Hematopoietic multipotent progenitor cell (in vitro differentiated cells): ENCODE measurements around the gene LALBA. TPM values are rescaled to one million over a fixed set of nuclear protein-coding genes. Genes with fewer than 3 reads are reported as not detected.
"Not testable (repeated sequence)": the region's sequence is repeated elsewhere in the genome, so short reads cannot be mapped to it uniquely, and the experiment has no call there.

Source experiments
- DNase-seq, 3 donors: peaks; one replicate each; pipeline ENCODE4 v3.0.0-alpha.2; 2011 to 2015; ENCODE audit warnings: low read depth in 2 of 3, low spot score in 2 of 3
- total RNA-seq: library from RNA; depleted of rRNA; stranded (reverse); fragments of >200 nt; gene quantifications from one replicate; pipeline ENCODE4 v1.2.3, GENCODE V29; 2012

LALBA gene
- not detected for total RNA-seq

GRCh38 chr12:48569946-48570345 lies at the start of gene LALBA:
TSS of gene LALBA (minus strand) at chr12:48570046. CDS start at chr12:48570020, 26 bp downstream.
- DNase-seq: no peak

DNA sequence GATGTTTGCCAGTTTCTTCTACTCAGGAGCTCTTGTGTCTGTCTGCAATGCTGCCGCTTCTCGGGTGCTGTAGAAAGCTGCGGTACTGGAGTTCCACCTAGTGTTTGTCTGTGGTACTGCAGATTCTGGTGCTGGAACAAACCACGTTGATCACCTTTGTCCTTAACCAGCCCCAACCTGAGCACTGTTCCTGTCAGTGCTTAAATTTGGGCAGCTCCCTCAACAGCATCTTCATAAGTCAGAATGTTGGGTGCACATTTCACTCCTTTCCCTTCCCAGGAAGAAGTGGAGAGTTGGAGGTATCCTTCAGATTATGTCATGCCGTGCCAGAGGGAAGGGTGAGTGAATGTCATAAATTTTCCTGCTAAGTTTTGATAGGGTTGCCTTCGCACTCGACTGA lies 48.7 kb upstream of the LALBA start:
- peak; percentile 63 to 77 (median 68) for DNase-seq

DNA sequence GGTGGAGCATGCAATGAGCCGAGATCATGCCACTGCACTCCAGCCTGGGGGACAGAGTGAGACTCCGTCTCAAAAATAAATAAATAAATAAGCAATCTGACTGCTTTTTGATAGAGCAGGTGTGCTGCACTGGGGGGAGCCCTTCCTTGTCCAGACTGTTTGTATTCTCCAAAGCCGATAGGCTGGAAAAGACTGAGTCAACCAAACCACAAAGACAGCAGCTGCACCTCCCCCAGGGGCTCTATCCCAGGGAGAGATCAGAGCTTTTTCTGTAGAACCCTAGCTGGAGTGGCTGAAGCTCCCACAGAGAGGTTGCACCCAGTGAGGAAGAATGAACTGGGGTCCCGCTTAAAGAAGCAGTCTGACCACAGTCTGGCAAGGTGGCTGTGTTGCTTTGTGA lies 45.8 kb upstream of the LALBA start:
- DNase-seq: no peak

GRCh38 chr12:48613321-48613720 lies 43.5 kb upstream of the LALBA start:
- no peak for DNase-seq

DNA sequence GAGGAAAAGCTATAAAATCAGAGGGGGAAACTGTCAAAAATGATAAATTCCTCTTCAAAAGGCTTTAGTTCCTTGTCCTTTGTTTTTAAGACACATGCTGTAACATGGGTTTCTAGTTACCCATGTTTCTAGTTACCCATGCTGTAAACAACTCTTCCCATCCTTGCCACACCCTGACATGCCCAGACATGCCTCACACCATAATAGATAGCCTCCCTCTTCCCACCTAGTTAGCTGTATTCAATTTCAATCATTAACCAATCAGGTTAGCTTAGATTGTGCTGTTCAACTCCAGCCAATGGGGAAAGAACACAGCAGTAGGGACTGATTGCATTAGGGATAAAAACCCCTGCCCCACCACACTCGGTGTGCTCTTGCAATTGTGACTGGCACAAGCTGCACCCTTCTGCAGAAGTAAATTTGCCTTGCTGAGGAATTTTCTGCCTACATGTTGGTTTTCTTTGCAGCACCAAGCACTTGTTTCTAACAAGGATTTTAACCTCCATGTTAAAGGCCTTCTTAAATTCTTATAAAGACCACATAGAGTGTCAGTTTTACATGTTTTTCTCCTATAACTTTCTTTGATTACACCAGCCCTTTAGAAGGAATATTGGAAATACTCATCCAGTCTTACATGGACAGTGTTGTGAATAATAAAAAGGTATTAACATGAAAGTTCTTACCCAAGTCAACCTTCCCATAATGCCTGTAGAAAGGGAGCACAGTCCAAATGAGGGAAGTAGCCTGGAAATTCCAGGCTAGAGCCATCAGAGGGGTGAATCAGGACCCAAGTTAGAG lies 32.5 kb upstream of the LALBA start:
- no peak for DNase-seq

GRCh38 chr12:48601013-48601756 lies 31.3 kb upstream of the LALBA start:
- no peak for DNase-seq

DNA sequence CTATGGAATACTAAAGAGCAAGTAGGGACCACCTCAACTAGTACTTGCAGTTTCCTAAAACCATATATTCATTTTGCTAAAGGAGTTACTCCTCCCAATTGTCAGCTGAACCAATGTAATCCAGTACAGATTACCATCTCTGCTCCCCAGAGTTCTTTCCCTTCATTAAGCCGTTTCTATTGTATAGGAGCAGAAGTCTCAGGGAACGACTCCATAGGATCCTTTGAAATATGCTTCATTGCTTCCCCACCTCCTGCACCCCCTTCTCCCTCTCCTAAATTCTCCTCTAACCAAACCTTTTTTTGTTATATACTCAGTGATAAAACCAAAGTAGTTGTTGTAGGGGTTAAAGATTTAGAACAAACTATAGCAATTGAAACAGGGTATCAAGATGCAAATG lies 30.7 kb upstream of the LALBA start:
- DNase-seq: no peak

- no peak for DNase-seq
These were observed 22.8 kb upstream of the LALBA start for GRCh38 chr12:48592591-48593086.

GRCh38 chr12:48586361-48586760 lies 16.5 kb upstream of the LALBA start:
- DNase-seq: no peak

DNA sequence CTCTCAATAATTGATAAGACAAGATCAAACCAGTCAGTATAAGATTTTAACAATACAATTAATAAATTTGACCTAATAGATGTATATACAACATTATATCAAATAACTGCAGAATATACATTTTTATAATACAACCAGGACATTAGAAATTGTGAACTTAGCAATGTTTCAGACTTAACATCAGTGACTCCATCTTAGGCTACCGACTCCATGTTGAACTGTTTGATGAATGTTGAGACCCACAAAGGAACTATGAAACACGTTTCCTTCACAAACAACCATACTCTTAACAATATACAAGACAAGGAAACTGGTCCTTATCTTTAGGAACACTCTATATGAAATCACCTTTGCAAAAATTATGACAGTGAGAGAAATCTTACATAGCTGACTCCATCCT lies 13.9 kb upstream of the LALBA start:
- no peak for DNase-seq

DNA sequence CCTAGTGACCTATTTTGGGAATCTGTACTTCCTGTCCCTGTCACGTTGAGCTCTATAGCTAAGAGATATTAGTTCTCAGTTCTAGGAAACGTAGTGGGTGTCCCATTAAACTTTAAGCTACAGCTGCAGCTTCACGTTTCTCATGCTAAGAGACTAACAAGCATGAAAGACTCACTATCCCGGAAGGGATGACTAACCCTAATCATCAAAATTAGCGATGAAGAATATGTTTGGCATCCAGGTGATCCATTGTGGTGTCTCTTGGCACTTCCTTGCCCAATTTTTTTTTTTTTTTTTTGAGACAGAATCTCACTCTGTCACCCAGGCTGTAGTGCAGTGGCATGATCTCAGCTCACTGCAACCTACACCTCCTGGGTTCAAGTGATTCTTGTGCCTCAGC lies 11.0 kb upstream of the LALBA start:
- no peak for DNase-seq

DNA sequence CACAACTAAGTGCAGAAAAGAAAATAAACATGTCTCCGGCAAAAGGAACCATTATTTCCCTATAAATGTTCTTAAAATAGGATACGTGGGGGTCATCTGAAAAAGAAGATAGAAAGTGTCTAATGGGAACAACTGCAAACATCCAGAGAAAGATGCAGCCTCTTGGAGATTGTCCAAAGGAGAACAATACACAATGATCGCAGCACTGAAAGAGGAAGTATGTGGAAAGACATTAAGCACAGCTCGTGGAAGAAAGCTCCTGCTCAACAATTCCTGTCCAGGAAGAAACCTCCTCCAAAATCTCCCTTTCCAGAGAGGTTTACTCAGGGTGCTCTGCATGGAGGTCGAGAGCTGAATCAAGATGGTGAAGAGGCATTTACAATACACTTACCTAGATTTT lies 2.5 kb upstream of the LALBA start:
- peak in 1 of 3 donors; percentile 13 for DNase-seq

DNA sequence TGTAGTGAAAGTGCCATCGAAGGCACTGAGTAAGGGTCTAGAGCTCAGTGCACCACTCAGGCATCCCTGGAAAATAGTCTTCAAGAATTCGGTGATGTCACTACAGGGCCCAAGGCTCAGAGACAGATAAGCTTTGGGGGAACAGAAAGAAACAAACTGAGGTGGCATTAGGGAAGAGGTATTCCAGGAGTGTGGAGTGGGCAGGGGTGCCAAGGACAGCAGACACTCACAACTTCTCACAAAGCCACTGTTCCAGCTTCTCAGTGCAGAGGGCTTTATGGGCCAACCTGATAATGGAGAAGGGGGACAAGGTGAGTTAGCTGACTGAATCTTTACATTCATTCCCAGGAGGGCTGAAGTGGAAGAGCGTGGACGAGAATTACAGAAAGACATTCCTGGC lies 2.1 kb downstream of the LALBA start:
- no peak for DNase-seq

GRCh38 chr12:48557919-48558318 lies 11.9 kb downstream of the LALBA start:
- DNase-seq: no peak

GRCh38 chr12:48556631-48557030 lies 13.2 kb downstream of the LALBA start:
- no peak for DNase-seq

- DNase-seq: not testable (repeated sequence)
These were observed 16.0 kb downstream of the LALBA start for GRCh38 chr12:48553666-48554343.

DNA sequence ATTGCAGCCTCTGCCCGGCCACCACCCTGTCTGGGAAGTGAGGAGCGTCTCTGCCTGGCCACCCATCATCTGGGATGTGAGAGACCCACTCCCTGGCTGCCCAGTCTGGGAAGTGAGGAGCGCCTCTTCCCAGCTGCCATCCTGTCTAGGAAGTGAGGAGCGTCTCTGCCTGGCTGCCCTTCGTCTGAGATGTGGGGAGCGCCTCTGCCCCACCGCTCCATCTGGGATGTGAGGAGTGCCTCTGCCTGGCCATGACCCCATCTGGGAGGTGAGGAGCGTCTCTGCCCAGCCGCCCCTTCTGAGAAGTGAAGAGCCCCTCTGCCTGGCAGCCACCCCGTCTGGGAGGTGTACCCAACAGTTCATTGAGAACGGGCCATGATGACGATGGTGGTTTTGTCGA lies 18.2 kb downstream of the LALBA start:
- not testable (repeated sequence) for DNase-seq

- DNase-seq: not testable (repeated sequence)
These were observed 22.8 kb downstream of the LALBA start for GRCh38 chr12:48547012-48547411.

GRCh38 chr12:48545833-48546469 lies 23.9 kb downstream of the LALBA start:
- no peak for DNase-seq

DNA sequence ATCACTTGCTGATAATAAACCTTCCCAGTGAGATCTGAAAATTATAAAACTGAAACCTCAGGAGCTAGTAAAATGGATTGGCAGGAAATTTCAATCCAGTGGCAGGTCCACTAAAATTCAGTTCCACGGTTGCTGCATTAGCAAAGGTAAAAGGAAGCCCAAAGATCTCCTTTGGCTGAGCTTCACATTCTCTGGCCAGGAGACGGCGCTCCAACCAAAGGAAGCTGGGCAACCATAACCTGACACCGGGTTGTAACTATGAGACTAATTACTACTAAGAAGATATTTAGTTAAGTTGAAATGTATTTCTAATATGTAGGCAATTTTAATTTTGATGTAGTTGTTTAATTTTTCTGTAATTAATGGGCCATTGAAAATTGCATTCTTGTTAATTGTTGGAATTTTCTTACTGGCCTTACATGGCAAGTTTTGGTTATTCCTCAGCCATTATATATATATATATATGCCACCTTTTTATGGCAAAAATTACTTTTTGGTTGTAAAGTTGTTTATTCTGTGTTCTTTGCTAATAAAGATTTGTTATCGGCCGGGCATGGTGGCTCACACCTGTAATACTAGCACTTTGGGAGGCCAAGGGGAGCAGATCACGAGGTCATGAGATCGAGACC lies 27.4 kb downstream of the LALBA start:
- DNase-seq: peak in 2 of 3 donors; percentile 12 to 62
